Measurements from ENCODE around the gene CEP170B.
"Not testable (repeated sequence)": the region's sequence is repeated elsewhere in the genome, so short reads cannot be mapped to it uniquely, and the experiment has no call there.

The CEP170B gene

DNA sequence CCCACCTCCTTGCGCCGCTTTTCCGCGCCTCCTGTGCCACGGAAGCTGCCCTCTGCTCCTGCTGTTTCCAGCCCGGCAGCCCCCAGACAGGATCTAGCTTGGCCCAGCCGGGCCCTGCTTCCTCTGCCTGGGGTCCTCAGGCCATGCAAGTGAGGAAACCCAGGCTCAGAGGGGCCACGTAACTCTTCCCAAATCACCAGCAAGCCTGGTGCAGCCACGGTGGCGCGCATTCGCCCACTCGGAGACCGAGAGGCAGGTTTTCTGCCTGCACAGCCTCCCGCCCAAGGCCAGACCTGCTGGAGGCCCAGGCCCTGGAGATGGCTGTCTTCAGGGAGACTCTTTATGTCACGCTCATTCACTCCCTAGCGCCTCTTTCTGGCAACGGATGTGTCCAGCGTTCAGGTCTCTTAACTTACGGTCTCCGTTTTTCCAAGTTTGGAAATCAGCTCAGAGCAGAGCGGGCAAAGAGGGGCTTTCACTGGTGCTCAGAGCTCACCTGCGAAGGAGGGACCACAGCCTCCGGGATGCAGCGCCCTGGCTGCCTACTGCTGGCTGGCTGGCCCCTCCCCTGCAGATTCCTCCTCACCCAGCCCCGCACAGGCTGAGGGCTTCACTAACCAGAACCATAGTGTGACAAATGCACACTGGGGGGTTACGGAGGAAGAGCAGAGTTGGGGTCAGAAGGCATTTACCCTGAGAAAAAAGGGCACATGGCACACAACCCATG is 20.6 kb upstream of the CEP170B start:
- DNase-seq = no peak

DNA sequence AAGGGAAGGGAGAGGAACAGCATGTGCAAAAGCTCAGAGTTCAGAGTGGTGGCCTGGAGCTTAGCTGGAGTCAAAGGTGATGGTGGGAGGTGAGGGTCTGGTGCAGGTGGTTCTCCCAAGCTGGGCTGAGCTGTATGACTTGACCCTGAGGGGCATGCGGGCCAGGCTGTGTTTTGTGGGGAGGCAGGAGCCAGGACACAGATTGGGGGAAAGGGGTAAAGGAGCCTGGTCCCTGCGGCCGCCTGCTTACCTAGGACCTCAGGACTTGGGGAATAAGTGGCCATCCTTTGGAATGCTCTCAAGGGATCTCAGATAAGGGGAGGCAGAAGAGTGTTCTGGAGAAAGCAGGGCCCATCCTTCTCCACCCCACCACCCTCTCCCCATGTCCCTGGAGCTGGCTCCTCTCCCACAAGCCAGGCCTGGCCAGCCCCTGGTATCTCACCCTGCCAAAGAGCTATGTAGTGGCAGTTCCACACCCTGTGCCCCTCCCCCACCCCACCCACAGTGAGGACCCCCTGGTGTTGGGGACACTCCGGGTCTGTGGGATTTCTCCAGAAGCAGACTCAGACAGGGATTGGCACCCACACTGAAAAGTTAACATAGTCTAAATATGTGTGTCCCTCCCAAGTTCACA is 19.9 kb upstream of the CEP170B start:
- DNase-seq = no peak

DNA sequence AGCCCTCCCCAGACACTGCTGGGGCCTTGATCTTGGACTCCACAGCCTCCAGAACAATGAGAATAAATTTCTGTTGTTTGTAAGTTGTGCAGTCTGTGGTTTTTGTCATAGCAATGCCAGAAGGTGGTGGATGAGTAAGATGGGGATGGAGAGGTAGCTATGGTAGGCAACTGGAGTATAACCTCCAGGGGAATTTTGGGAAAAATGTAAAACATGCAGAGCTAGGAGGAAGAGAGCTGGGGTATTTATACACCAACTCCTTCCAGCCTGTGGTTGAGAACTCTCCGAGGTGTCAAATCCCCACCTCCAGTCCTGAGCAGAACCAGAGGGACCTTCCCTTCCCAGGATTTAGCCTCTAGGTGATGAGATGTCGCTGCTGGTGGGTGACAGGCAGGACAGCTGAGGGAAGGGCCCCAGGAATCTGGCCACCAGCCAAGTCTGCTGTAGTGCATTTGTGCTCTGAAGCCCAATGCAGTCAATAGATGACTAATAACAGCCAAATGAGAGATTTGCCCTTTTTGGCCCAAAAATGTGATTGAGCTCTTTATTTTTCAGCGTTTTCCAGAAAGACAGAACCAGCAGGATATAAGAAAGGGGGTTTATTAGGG is 19.1 kb upstream of the CEP170B start:
- no peak for DNase-seq

DNA sequence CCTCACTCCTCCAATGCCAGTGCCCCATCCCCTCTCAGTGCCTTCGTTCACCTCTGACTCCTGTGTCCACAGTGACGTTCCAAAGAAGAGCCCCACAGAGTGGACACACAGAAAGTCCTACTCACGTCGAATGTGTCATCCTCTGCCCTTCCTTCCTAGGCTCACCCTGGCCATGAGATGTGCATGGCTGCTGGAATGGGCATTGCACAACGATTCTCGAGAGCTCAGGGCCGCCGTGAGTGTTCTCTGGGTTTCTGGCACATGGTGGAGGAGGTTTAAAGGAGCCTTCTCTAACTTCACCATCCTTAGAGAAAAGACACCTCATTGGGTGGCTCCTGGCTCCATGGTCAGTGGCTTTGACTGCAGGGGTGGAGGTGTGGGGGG is 12.8 kb upstream of the CEP170B start:
- DNase-seq = no peak

DNA sequence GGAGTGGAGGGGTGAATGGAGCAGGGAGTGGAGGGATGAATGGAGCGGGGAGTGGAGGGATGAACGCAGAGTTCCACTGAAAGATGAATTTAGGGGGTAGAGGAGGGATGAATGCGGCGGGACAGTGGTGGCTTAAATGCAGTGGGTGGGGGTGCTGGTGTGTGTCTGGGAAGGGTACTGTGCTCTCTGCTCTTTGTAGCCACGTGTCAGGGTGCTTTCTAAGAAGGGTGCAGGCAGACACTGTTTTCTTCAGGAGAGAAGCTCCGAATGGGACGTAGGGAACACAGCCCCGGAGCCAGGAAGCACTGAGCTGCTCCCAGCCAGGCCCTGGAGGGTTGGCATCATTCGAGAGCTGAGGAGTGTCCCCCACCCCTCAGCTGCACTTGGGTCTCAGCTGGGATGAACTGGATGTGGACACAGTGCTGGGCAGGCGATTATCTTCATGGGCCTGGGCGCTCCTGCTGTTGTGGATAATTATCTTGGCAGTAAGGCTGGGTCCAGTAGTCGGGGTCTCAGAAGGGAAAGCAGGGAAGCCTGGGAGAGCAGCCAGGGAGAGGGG is 9.5 kb upstream of the CEP170B start:
- DNase-seq = no peak

DNA sequence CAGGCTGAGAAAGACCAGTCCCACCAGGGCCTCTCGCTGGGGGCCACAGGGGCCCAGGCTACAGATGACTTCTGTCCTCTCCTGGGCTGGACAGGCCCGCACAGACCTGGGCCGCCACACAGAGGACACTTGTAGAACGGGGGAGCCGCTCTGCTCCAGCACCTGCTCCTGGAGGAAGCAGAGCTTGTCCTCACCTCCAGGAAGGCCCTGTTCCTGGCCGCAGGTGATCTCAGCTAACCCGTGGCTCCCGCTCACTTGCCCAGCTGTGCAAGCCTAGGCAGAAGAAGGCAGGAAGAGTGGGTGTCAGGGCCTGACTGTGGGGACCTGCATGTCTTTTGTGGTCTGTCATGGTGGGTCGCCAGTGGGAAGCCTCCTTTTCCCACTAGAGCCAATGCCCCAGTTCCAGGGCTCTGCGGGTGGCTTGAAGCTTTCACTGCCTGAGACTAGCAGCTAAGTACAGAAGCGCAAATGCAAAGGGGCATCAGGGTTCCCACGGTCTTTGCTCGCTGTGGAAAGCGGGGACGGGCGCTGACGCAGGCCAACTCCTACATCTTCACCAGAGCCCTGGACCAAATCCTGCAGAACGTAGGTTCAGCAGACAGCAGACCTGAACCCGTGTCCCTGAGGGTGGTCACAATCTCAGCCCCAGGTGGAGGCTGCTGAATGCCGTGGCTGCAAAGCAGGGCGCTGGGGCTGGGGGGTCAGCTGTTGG is 8.8 kb upstream of the CEP170B start:
- DNase-seq = no peak

DNA sequence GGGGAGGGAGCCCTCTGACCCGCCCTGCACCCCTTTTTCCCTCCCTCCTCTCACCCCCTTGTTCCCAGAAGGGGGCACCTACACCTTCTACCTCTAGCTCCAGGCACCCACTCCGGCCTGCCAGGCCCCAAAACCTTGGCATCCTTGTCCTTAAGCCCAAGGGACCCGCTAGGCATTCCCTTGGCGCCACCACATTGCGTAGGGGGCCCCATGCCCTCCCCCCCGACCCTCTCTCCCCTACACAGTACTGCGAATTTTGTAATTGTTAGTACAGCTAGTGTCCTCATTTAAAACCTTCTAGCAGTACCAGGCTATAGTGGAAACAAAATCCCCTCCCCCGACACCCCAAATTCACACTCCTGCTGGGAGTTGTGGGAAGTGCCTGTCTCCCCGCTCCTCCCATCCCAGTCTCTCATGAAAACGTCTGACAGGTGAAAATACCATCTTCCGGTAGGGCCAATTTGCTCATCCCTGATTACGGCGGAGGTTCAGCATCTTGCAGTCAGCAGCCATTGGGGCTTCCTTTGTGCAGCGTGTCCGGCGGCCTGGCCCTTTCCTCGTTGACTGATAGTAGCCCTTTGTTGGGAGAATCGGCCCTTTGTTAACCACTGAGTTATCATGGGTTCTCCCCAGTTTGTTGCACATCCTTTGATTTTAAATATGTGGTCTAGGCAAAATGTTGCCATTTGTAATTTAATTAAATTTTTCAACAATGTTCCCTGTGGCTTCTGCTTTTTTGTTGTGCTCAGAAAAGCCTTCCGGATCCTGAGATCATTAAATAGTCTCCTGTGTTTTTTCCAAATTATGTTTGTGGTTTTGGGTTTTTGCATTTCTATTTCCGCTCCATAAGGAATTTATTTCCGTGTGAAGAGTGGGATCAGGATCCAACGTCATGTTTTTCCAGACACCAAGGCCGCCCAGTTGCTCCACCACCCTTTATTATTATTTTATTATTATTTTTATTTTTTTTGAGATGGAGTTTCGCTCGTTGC is 7.9 kb upstream of the CEP170B start:
- DNase-seq = no peak

DNA sequence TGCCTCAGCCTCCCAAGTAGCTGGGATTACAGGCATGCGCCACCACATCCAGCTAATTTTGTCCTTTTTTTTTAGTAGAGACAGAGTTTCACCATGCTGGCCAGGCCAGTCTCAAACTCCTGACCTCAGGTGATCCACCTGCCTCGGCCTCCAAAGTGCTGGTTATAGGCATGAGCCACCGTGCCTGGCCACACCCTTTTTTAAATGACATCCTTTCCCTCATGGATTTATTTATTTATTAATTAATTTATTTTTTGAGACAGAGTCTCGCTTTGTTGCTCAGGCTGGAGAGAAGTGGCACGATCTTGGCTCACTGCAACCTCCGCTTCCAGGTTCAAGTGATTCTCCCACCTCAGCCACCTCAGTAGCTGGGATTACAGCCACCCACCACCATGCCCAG is 7.1 kb upstream of the CEP170B start:
- not testable (repeated sequence) for DNase-seq

DNA sequence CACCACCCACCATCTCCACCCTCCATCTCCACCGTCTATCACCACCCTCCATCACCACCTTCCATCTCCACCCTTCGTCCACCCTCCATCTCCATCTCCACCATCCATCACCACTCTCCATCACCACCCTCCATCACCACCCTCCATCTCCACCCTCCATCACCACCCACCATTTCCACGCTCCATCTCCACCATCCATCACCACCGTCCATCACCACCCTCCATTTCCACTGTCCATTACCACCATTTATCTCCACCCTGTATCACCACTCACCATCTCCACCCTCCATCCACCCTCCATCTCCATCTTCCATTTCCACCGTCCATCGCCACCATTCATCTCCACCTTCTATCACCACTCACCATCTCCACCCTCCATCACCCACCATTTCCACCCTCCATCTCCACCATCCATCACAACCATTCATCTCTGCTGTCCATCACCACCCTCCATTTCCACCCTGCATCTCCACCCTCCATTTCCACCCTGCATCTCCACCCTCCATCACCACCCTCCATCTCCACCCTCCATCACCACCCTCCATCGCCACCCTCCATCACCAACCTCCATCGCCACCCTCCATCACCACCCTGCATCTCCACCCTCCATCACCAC is 6.1 kb upstream of the CEP170B start:
- DNase-seq = no peak

DNA sequence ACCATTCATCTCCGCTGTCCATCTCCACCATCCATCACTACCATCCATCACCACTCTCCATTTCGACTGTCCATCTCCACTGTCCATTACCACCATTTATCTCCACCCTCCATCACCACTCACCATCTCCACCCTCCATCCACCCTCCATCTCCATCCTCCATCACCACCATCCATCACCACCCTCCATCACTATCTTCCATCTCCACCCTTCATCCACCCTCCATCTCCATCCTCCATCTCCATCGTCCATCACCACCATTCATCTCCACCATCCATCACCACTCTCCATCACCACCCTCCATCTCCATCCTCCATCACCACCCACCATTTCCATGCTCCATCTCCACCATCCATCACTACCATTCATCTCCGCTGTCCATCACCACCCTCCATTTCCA is 5.2 kb upstream of the CEP170B start:
- no peak for DNase-seq

DNA sequence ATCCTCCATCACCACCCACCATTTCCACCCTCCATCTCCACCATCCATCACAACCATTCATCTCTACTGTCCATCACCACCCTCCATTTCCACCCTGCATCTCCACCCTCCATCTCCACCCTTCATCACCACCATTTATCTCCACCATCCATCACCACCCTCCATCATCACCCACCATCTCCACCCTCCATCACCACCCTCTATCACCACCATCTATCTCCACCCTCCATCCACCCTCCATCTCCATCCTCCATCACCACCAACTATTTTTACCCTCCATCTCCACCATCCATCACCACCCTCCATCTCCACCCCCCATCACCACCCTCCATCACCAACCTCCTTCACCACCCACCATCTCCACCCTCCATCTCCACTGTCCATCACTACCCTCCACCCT is 4.7 kb upstream of the CEP170B start:
- no peak for DNase-seq

DNA sequence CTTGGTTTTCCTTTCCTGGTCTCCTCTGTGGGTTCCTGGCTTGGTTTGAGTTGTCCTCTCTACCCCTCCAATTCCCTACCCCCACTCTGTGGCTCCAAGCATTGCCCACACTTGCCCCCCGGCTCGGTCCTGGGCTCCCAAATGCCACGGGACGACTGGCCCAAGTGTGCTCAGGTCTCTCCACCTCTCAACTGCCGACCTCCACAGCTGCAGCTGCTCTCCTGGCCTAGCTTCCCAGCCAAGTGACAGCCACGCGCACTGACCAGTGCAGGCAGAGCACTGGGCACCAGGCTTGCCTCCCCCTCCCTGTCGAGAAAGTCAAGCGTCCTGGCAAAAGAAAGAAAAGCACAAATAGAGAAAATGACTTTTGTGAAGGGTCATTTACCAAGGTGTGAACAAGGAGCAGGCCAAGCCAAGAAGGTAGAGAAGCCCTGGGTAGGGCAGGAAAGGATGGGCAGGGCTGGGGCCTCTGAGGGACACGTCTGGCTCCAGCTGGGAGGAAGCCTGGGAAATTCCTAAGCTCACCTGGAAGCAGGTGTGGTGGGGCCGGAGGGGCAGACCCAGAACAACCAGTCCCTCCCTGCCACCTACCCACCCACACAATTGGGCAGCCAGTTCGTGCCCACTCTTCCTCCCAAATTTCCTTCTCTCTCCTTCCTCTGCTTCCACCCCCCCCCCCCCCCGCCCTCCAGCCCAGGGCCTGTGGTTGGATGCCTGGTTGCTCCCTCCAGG is 1.8 kb upstream of the CEP170B start:
- no peak for DNase-seq

DNA sequence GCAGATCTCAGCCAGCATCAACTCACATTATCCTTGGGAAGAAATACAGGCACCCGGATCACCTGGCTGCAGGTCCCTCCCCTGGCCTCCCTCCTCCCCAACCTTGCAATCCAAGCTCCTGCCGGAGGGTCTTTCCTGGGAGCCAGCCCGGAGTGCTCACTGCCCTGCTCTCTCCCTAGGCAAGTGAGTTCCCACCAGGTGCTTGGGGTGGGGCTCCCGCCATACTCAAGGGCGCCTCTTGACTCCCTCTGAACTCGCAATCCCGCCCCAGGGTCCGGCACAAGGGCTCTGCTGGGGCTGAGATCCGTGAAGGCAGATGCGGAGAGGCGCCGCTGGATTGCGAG is 1.2 kb upstream of the CEP170B start:
- no peak for DNase-seq

DNA sequence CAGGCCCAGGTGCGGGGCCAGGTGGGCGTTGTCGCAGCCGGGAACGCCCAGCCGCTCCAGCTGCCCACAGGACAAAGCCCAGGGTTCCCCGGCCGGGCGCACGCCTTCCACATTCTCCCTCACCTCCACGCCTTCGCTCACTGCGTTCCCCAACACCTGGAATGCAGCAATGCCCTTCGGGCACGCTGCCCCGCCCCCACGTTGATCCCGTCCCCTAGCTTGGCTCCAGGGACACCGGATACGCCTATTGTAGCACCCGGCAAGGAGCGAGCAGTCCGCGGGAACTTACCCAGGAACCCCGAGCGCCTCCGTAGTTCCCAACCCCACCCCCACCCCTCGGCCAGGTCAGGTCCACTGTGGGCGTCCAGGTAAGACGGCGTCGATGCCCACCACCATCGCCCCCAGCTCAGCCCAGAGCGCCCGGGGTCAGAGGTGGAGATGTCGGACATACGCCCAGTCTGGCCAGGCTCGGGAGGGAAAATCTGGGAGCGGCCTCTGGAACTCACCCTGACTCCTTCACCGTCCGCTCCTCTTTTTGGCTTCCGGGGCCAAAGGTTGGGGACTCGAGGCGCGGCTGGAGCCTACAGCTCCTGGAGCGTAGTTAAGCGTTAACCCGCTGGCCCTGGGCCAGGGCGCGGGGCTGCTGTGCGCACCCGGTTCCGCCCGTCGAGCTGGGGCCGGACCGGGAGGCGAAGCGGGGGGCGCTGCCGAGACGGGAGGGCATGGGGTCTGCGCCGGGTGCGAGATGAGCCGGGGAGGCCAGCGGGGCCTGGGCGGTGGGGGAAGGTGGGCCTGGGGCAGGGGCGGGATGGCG is 594 bp upstream of the CEP170B start:
- no peak for DNase-seq

DNA sequence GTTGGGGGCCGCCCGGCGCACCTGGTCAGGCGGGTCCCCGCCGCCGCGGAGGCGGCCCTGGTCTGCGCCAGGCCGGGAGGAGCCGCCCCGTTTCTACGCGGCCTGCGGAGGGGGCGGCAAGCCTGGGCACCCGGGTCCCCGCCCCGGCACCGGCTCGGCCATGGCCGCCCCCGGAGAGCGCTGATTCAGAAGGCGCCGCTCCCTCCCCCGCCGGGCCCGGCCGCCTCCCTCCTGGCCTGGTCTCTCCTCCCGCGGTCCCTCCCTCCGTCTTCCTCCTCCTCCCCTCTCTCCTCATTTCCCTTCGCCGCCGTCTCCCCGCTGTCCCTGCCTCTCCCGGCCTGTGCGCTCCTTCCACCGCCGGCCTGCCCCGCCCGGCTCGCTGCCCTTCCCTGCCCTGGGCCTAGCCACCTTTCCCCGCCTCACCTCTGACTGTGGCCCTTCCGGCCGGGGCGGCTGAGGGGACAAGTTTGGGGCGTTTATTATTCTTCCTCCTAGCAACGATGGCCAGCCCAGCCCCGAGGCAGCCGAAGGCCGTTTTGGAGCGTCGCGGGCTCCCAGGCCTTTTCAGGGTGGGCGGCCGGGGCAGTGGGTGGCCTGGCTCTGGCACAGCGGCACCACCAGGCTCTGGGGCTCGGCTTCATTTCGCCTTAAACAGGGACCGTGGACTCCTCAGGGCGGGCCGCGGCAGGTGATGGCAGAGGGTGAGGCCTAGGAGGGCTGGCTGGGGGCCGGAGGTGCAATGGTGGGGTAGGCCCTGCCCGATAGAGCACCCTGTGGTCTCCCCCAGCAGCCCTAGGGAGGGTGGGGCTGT is 768 bp downstream of the CEP170B start:
- peak; percentile 4 for DNase-seq

DNA sequence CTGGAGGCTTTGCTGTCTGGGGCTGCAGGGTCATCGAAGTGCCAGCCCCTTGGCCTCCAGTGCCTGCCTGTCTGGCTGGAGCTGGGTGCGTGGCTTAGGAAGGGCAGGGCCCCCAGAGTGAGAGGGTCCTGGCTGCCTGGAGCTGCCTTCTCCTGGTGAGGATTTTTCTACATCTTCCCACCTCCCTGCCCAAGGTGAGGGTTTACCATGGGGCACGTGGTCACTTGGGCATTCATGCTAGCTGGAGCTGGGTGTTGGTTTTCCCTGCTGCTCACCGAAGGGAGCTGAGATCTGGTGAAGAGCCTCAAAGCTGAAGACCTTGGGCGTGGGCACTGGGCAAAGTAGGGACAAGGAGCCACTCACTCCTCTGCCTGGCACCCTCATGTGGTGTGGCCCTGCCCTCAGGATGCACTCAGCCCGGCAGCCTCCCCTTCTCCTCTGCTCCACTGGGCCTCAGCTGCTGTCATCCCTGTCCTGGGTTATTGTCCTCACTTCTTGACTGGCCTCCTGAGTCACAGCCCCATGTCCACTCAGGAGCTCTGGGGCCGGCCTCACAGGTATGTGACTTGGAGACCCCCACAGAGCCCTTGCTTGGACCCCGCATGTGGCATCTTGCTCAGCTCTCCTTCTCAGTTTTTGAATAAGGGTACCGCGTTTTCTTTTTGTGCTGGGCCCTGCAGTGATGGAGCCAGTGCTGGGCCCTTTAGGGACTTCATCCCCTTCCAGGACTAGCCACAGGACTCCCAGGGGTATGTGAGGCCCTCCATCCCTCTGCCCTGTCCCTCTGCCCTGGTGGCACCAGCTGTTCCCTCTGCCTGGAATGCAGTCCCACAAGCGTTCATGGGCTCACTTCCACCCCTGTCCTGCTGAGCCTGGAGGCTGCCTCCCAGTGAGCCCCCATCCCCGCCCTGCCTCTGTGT is 1.6 kb downstream of the CEP170B start:
- DNase-seq = no peak

DNA sequence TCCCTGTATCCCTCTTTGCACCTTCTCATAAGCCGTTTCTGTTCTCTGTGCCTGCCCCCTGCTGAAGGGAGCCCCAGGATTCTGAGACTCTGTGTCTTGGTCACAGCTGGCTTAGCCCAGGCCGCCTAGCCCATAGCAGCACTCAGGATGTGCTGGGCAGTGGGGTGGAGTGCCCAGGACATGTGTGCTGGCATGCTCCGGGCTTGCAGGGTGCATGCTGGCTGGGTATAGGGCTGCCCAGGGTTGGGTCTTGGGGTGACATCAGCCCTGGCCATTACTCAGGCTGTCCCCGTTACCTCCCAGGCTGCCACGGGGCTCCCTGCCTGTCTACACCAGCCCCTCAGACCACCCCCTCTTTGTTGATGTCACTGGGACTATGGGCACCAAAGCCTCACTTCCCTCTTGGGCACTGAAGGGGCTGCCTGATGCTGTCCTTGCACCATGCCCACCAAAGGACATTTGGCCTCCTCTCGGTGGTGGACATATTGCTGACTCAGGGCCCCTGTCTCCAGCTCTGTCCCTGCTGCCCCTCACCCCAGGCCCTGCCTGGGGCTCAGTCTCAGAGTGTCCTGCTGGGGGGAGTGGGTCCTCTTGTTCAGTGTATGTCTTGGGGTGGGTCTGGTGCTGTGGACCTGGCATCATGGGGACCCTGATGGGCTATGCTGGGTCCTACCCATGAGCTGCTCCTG is 2.4 kb downstream of the CEP170B start:
- no peak for DNase-seq

Measured in GOT3 (cell line).